ENCODE results near the gene GJB5.
"Not testable (repeated sequence)": the region's sequence is repeated elsewhere in the genome, so short reads cannot be mapped to it uniquely, and the experiment has no call there.

Gene GJB5

GRCh38 chr1:34753163-34753562, 1.7 kb upstream of the GJB5 start:
- Mint-ChIP-seq H3K27me3 (ENCODE audit: low read depth) (peaks cover 4% of the 10 kb centered on the region), H3K36me3 (ENCODE audit: low read depth) (no peaks in the 10 kb centered on the region), H3K27ac (no peak overlapping the region), H3K4me3 (no peak overlapping the region), H3K9me3 (no peaks in the 10 kb centered on the region), H3K4me1 (ENCODE audit: low read depth) (no peaks in the 10 kb centered on the region)
- no peak for DNase-seq (ENCODE audit: low spot score)

GRCh38 chr1:34755961-34756360, 1.1 kb downstream of the GJB5 start:
- Mint-ChIP-seq H3K27me3 (ENCODE audit: low read depth) (no peaks in the 10 kb centered on the region), H3K9me3 (no peaks in the 10 kb centered on the region), H3K4me1 (ENCODE audit: low read depth) (no peaks in the 10 kb centered on the region), H3K4me3 (no peak overlapping the region), H3K36me3 (ENCODE audit: low read depth) (no peaks in the 10 kb centered on the region), H3K27ac (no peak overlapping the region)
- DNase-seq (ENCODE audit: low spot score), result no peak

GRCh38 chr1:34757386-34757785, 2.5 kb downstream of the GJB5 start:
- no peak for DNase-seq (ENCODE audit: low spot score)
- Mint-ChIP-seq H3K4me1 (ENCODE audit: low read depth) (no peaks in the 10 kb centered on the region), H3K9me3 (no peaks in the 10 kb centered on the region), H3K4me3 (no peak overlapping the region), H3K36me3 (ENCODE audit: low read depth) (no peaks in the 10 kb centered on the region), H3K27me3 (ENCODE audit: low read depth) (no peaks in the 10 kb centered on the region), H3K27ac (no peak overlapping the region)

GRCh38 chr1:34758751-34759150, 3.9 kb downstream of the GJB5 start:
- Mint-ChIP-seq H3K27ac (no peak overlapping the region), H3K27me3 (ENCODE audit: low read depth) (no peaks in the 10 kb centered on the region), H3K4me1 (ENCODE audit: low read depth) (no peaks in the 10 kb centered on the region), H3K9me3 (no peaks in the 10 kb centered on the region), H3K36me3 (ENCODE audit: low read depth) (no peaks in the 10 kb centered on the region), H3K4me3 (no peak overlapping the region)
- no peak for DNase-seq (ENCODE audit: low spot score)

GRCh38 chr1:34759503-34760357, 4.9 kb downstream of the GJB5 start, which contains the start of gene GJB4:
GJB4 (plus strand) TSS chr1:34759740; CDS start chr1:34761255, 1,515 bp downstream.
- no peak within 1 kb of the TSS for H3K4me3 Mint-ChIP-seq
- no peaks in the 10 kb centered on the region for H3K9me3 Mint-ChIP-seq
- H3K27me3 Mint-ChIP-seq (ENCODE audit: low read depth), result no peaks in the 10 kb centered on the region
- H3K4me1 Mint-ChIP-seq (ENCODE audit: low read depth), result no peaks in the 10 kb centered on the region
- H3K27ac Mint-ChIP-seq, result no peak within 1 kb of the TSS
- H3K36me3 Mint-ChIP-seq (ENCODE audit: low read depth), result no peaks in the 10 kb centered on the region
- no peak for DNase-seq (ENCODE audit: low spot score)

GRCh38 chr1:34761176-34761761, 6.4 kb downstream of the GJB5 start:
- Mint-ChIP-seq H3K27me3 (ENCODE audit: low read depth) (no peaks in the 10 kb centered on the region), H3K4me1 (ENCODE audit: low read depth) (no peaks in the 10 kb centered on the region), H3K4me3 (no peak overlapping the region), H3K9me3 (no peaks in the 10 kb centered on the region), H3K27ac (no peak overlapping the region), H3K36me3 (ENCODE audit: low read depth) (no peaks in the 10 kb centered on the region)
- DNase-seq (ENCODE audit: low spot score), result no peak

GRCh38 chr1:34761776-34762307, 7.0 kb downstream of the GJB5 start:
- Mint-ChIP-seq H3K4me3 (no peak overlapping the region), H3K9me3 (no peaks in the 10 kb centered on the region), H3K27ac (no peak overlapping the region), H3K27me3 (ENCODE audit: low read depth) (no peaks in the 10 kb centered on the region), H3K36me3 (ENCODE audit: low read depth) (no peaks in the 10 kb centered on the region), H3K4me1 (ENCODE audit: low read depth) (no peaks in the 10 kb centered on the region)
- DNase-seq (ENCODE audit: low spot score), result no peak

- Mint-ChIP-seq H3K27me3 (ENCODE audit: low read depth) (no peaks in the 10 kb centered on the region), H3K4me3 (no peak overlapping the region), H3K4me1 (ENCODE audit: low read depth) (no peaks in the 10 kb centered on the region), H3K36me3 (ENCODE audit: low read depth) (no peaks in the 10 kb centered on the region), H3K27ac (no peak overlapping the region), H3K9me3 (no peaks in the 10 kb centered on the region)
- DNase-seq (ENCODE audit: low spot score), result no peak
Measured at GRCh38 chr1:34762474-34763141, 7.8 kb downstream of the GJB5 start.

- H3K9me3 Mint-ChIP-seq, result no peaks in the 10 kb centered on the region
- H3K27me3 Mint-ChIP-seq (ENCODE audit: low read depth), result no peaks in the 10 kb centered on the region
- H3K36me3 Mint-ChIP-seq (ENCODE audit: low read depth), result no peaks in the 10 kb centered on the region
- H3K4me3 Mint-ChIP-seq, result no peak overlapping the region
- no peaks in the 10 kb centered on the region for H3K4me1 Mint-ChIP-seq (ENCODE audit: low read depth)
- no peak overlapping the region for H3K27ac Mint-ChIP-seq
- no peak for DNase-seq (ENCODE audit: low spot score)
Measured at GRCh38 chr1:34763142-34763781, 8.4 kb downstream of the GJB5 start.

- Mint-ChIP-seq H3K9me3 (no peaks in the 10 kb centered on the region), H3K27ac (no peak overlapping the region), H3K27me3 (ENCODE audit: low read depth) (no peaks in the 10 kb centered on the region), H3K4me1 (ENCODE audit: low read depth) (no peaks in the 10 kb centered on the region), H3K36me3 (ENCODE audit: low read depth) (no peaks in the 10 kb centered on the region), H3K4me3 (no peak overlapping the region)
- no peak for DNase-seq (ENCODE audit: low spot score)
Measured at GRCh38 chr1:34768856-34769255, 14.0 kb downstream of the GJB5 start.

GRCh38 chr1:34770891-34771504, 16.2 kb downstream of the GJB5 start:
- Mint-ChIP-seq H3K27ac (no peak overlapping the region), H3K36me3 (ENCODE audit: low read depth) (no peaks in the 10 kb centered on the region), H3K4me1 (ENCODE audit: low read depth) (no peaks in the 10 kb centered on the region), H3K4me3 (no peak overlapping the region), H3K9me3 (no peaks in the 10 kb centered on the region), H3K27me3 (ENCODE audit: low read depth) (no peaks in the 10 kb centered on the region)
- no peak for DNase-seq (ENCODE audit: low spot score)

GRCh38 chr1:34771573-34772371, 16.9 kb downstream of the GJB5 start:
- Mint-ChIP-seq H3K4me3 (no peak overlapping the region), H3K27me3 (ENCODE audit: low read depth) (no peaks in the 10 kb centered on the region), H3K36me3 (ENCODE audit: low read depth) (no peaks in the 10 kb centered on the region), H3K4me1 (ENCODE audit: low read depth) (no peaks in the 10 kb centered on the region), H3K27ac (no peak overlapping the region), H3K9me3 (no peaks in the 10 kb centered on the region)
- DNase-seq (ENCODE audit: low spot score), result no peak

- H3K36me3 Mint-ChIP-seq (ENCODE audit: low read depth); H3K9me3 Mint-ChIP-seq; H3K27me3 Mint-ChIP-seq (ENCODE audit: low read depth); DNase-seq (ENCODE audit: low spot score); H3K27ac Mint-ChIP-seq; H3K4me3 Mint-ChIP-seq; H3K4me1 Mint-ChIP-seq (ENCODE audit: low read depth): not testable (repeated sequence)
Measured at GRCh38 chr1:34773114-34773513, 18.3 kb downstream of the GJB5 start.
